ENCODE data around the gene CLIP1.
"Not testable (repeated sequence)": the region's sequence is repeated elsewhere in the genome, so short reads cannot be mapped to it uniquely, and the experiment has no call there.

Gene CLIP1

GRCh38 chr12:122265886-122266229, 156.6 kb downstream of the CLIP1 start:
- TF ChIP-seq CTCF (IDR thresholded peaks at IDR 0.05; ENCODE audit: low read depth, low read length) (no peak), EZH2phosphoT487 (IDR thresholded peaks at IDR 0.05; ENCODE audit: low read depth) (no peak)
- H3K4me2 ChIP-seq (ENCODE audit: low read length) = peak overlapping the region; percentile 92
- H3K4me3 ChIP-seq (ENCODE audit: low read length) = peak overlapping the region; percentile 89
- H3K36me3 ChIP-seq (replicated peaks; ENCODE audit: low read depth, low read length) = peaks cover 7% of the 10 kb centered on the region
- H3K79me2 ChIP-seq (ENCODE audit: low read length) = peaks cover 12% of the 10 kb centered on the region
- H3K27me3 ChIP-seq (ENCODE audit: low read depth, low read length) = no peaks in the 10 kb centered on the region
- H3K4me1 ChIP-seq (ENCODE audit: low read length) = peaks cover 11% of the 10 kb centered on the region
- H2AFZ ChIP-seq (ENCODE audit: low read depth, low read length) = peak overlapping the region; percentile 87
- H3K9ac ChIP-seq (ENCODE audit: low read length) = peak overlapping the region; percentile 79
- H4K20me1 ChIP-seq (ENCODE audit: insufficient read depth, low read length) = no peaks in the 10 kb centered on the region
- no peaks in the 10 kb centered on the region for H3K9me3 ChIP-seq (ENCODE audit: insufficient read depth, low read length)
- H3K27ac ChIP-seq (ENCODE audit: low read length) = peak overlapping the region; percentile 45

- Histone ChIP-seq H3K9me3 (ENCODE audit: insufficient read depth, low read length) (no peaks in the 10 kb centered on the region), H2AFZ (ENCODE audit: low read depth, low read length) (peak overlapping the region; percentile 87), H3K4me1 (ENCODE audit: low read length) (peaks cover 11% of the 10 kb centered on the region), H3K4me3 (ENCODE audit: low read length) (peak overlapping the region; percentile 89), H3K27ac (ENCODE audit: low read length) (peak overlapping the region; percentile 45), H3K79me2 (ENCODE audit: low read length) (peaks cover 12% of the 10 kb centered on the region), H4K20me1 (ENCODE audit: insufficient read depth, low read length) (no peaks in the 10 kb centered on the region), H3K9ac (ENCODE audit: low read length) (peak overlapping the region; percentile 79), H3K27me3 (ENCODE audit: low read depth, low read length) (no peaks in the 10 kb centered on the region), H3K4me2 (ENCODE audit: low read length) (peak overlapping the region; percentile 92), H3K36me3 (replicated peaks; ENCODE audit: low read depth, low read length) (peaks cover 7% of the 10 kb centered on the region)
- TF ChIP-seq CTCF (IDR thresholded peaks at IDR 0.05; ENCODE audit: low read depth, low read length) (no peak), EZH2phosphoT487 (IDR thresholded peaks at IDR 0.05; ENCODE audit: low read depth) (no peak)
These were observed 157.0 kb downstream of the CLIP1 start for GRCh38 chr12:122265476-122265875.

- not testable (repeated sequence) for H3K9ac ChIP-seq (ENCODE audit: low read length); H3K36me3 ChIP-seq (replicated peaks; ENCODE audit: low read depth, low read length); H3K4me1 ChIP-seq (ENCODE audit: low read length); H3K27ac ChIP-seq (ENCODE audit: low read length); H3K79me2 ChIP-seq (ENCODE audit: low read length); H3K4me3 ChIP-seq (ENCODE audit: low read length); H3K4me2 ChIP-seq (ENCODE audit: low read length); H3K27me3 ChIP-seq (ENCODE audit: low read depth, low read length); H3K9me3 ChIP-seq (ENCODE audit: insufficient read depth, low read length); H4K20me1 ChIP-seq (ENCODE audit: insufficient read depth, low read length); H2AFZ ChIP-seq (ENCODE audit: low read depth, low read length)
These were observed 161.7 kb downstream of the CLIP1 start for GRCh38 chr12:122260735-122261134.

GRCh38 chr12:122258939-122259338, 163.5 kb downstream of the CLIP1 start:
- not testable (repeated sequence) for H3K27ac ChIP-seq (ENCODE audit: low read length); H3K4me1 ChIP-seq (ENCODE audit: low read length); H4K20me1 ChIP-seq (ENCODE audit: insufficient read depth, low read length); H3K36me3 ChIP-seq (replicated peaks; ENCODE audit: low read depth, low read length); H3K79me2 ChIP-seq (ENCODE audit: low read length); H3K4me3 ChIP-seq (ENCODE audit: low read length); H3K27me3 ChIP-seq (ENCODE audit: low read depth, low read length); H3K9ac ChIP-seq (ENCODE audit: low read length); H3K9me3 ChIP-seq (ENCODE audit: insufficient read depth, low read length); H2AFZ ChIP-seq (ENCODE audit: low read depth, low read length); H3K4me2 ChIP-seq (ENCODE audit: low read length)

- H3K9ac ChIP-seq (ENCODE audit: low read length); H3K4me2 ChIP-seq (ENCODE audit: low read length); H3K9me3 ChIP-seq (ENCODE audit: insufficient read depth, low read length); H3K36me3 ChIP-seq (replicated peaks; ENCODE audit: low read depth, low read length); H3K27ac ChIP-seq (ENCODE audit: low read length); H2AFZ ChIP-seq (ENCODE audit: low read depth, low read length); H3K79me2 ChIP-seq (ENCODE audit: low read length); H4K20me1 ChIP-seq (ENCODE audit: insufficient read depth, low read length); H3K27me3 ChIP-seq (ENCODE audit: low read depth, low read length); H3K4me3 ChIP-seq (ENCODE audit: low read length); H3K4me1 ChIP-seq (ENCODE audit: low read length): not testable (repeated sequence)
These were observed 164.0 kb downstream of the CLIP1 start for GRCh38 chr12:122258462-122258861.

GRCh38 chr12:122250536-122250935, 171.9 kb downstream of the CLIP1 start:
- Histone ChIP-seq H3K9ac (ENCODE audit: low read length) (no peak overlapping the region), H3K4me2 (ENCODE audit: low read length) (no peak overlapping the region), H3K9me3 (ENCODE audit: insufficient read depth, low read length) (no peaks in the 10 kb centered on the region), H3K36me3 (replicated peaks; ENCODE audit: low read depth, low read length) (peaks cover 4% of the 10 kb centered on the region), H3K27ac (ENCODE audit: low read length) (no peak overlapping the region), H3K4me1 (ENCODE audit: low read length) (no peaks in the 10 kb centered on the region), H4K20me1 (ENCODE audit: insufficient read depth, low read length) (no peaks in the 10 kb centered on the region), H3K79me2 (ENCODE audit: low read length) (no peaks in the 10 kb centered on the region), H3K4me3 (ENCODE audit: low read length) (no peak overlapping the region), H3K27me3 (ENCODE audit: low read depth, low read length) (no peaks in the 10 kb centered on the region), H2AFZ (ENCODE audit: low read depth, low read length) (no peak overlapping the region)
- TF ChIP-seq EZH2phosphoT487 (IDR thresholded peaks at IDR 0.05; ENCODE audit: low read depth) = no peak
- TF ChIP-seq CTCF (IDR thresholded peaks at IDR 0.05; ENCODE audit: low read depth, low read length) = no peak
